Body of pancreas (tissue), 4 donors: Measurements from ENCODE around the gene FSTL1.

Experiments used
- CTCF ChIP-seq, 7 experiments: fragments of 450-650 bp in 4 of 7; fragments of 200-600 bp in 3 of 7; sonication (generic) in 3 of 7; IDR thresholded peaks; one replicate each; pipeline ENCODE4 v1.5.1; 2016 to 2019; ENCODE audit warnings: antibody characterized with exemption in 7 of 7
- POLR2A ChIP-seq, 3 donors: fragments of 450-650 bp; IDR thresholded peaks; one replicate each; pipeline ENCODE4 v1.6.1; 2016; ENCODE audit warnings: antibody characterized with exemption in 3 of 3, mild to moderate bottlenecking in 2 of 3

- no peak for TF ChIP-seq POLR2A (IDR thresholded peaks at IDR 0.05)
- no peak for TF ChIP-seq CTCF (IDR thresholded peaks at IDR 0.05)
Measured at GRCh38 chr3:120440001-120440703, 10.6 kb downstream of the FSTL1 start.
